Keratinocyte (primary cell): ENCODE results near the gene SERPINA1.

Experiments used
- CTCF ChIP-seq, 3 experiments: IDR thresholded peaks in 1 of 3; conservative IDR thresholded peaks in 1 of 3; optimal IDR thresholded peaks in 1 of 3; 2 replicates in 2 of 3; 3 replicates in 1 of 3; pipeline versions ENCODE3 to v1.5.1; 2011; ENCODE audit warnings: low read length in 3 of 3, mild to moderate bottlenecking in 3 of 3, moderate library complexity in 2 of 3, control low read depth in 1 of 3, inconsistent platforms in 1 of 3; ENCODE audit not compliant: insufficient read depth in 2 of 3; ENCODE audit errors: extremely low read depth in 1 of 3
- EZH2 ChIP-seq: IDR thresholded peaks from one replicate; pipeline ENCODE4 v1.6.1; 2012; ENCODE audit warnings: inconsistent platforms, mild to moderate bottlenecking, low read length, moderate library complexity

GRCh38 chr14:94412671-94413638, 24.6 kb upstream of the SERPINA1 start:
- TF ChIP-seq CTCF (optimal IDR thresholded peaks at IDR 0.05 in 1 of 3, IDR thresholded peaks at IDR 0.05 in 1 of 3, conservative IDR thresholded peaks at IDR 0.05 in 1 of 3; ENCODE audit: extremely low read depth in 1 of 3, insufficient read depth in 2 of 3, low read length in 3 of 3) (peak; percentile 42 to 60 (median 58)), EZH2 (no peak)
